MM.1S (cell line): ENCODE results near the gene TP53I13.

Source experiments
- EZH2 ChIP-seq: fragments of 300-600 bp; sonication (generic); optimal IDR thresholded peaks from 2 replicates; pipeline ENCODE3; 2017; ENCODE audit warnings: low read depth, mild to moderate bottlenecking, antibody characterized with exemption, low read length, mixed read lengths
- EZH2phosphoT487 ChIP-seq: fragments of 300-600 bp; sonication (generic); IDR thresholded peaks from 2 replicates; pipeline ENCODE4 v1.6.1; 2018; ENCODE audit warnings: antibody characterized with exemption, low read length
- TF ChIP-seq, protein P1 (sequence below): fragments of 300-600 bp; sonication (generic); IDR thresholded peaks from 2 replicates; pipeline ENCODE4 v1.5.1; 2016; ENCODE audit warnings: antibody characterized with exemption, low read length, mixed read lengths

DNA sequence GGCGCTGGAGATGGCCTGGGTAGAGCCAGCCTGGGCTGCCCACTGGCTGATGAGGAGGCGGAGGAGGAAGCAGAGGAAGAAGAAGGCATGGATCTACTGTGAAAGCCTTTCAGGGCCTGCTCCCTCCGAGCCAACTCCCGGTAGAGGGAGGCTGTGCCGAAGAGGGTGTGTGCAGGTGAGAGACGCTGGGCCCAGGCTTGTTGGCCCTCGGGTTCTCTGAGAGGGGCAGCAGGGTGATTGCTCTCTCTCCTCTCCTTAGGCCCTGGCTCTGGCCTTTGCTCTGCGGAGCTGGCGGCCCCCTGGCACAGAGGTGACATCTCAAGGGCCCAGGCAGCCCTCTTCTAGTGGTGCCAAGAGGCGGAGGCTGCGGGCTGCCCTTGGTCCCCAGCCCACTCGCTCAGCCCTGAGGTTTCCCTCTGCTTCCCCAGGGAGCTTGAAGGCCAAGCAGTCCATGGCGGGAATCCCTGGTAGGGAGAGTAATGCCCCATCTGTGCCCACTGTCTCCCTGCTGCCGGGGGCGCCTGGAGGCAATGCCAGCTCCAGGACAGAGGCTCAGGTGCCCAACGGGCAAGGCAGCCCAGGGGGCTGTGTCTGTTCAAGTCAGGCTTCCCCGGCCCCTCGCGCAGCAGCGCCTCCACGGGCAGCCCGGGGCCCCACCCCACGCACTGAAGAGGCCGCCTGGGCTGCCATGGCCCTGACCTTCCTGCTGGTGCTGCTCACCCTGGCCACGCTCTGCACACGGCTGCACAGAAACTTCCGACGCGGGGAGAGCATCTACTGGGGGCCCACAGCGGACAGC lies 3.6 kb downstream of the TP53I13 start:
- TF ChIP-seq, protein P1, sequence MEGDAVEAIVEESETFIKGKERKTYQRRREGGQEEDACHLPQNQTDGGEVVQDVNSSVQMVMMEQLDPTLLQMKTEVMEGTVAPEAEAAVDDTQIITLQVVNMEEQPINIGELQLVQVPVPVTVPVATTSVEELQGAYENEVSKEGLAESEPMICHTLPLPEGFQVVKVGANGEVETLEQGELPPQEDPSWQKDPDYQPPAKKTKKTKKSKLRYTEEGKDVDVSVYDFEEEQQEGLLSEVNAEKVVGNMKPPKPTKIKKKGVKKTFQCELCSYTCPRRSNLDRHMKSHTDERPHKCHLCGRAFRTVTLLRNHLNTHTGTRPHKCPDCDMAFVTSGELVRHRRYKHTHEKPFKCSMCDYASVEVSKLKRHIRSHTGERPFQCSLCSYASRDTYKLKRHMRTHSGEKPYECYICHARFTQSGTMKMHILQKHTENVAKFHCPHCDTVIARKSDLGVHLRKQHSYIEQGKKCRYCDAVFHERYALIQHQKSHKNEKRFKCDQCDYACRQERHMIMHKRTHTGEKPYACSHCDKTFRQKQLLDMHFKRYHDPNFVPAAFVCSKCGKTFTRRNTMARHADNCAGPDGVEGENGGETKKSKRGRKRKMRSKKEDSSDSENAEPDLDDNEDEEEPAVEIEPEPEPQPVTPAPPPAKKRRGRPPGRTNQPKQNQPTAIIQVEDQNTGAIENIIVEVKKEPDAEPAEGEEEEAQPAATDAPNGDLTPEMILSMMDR, result no peak
- TF ChIP-seq EZH2 (no peak), EZH2phosphoT487 (no peak)
